Suprapubic skin (tissue), 4 donors: ENCODE measurements around the gene KCNJ16.

Experiments
- EP300 ChIP-seq: sonication (generic); formaldehyde crosslinking; IDR thresholded peaks from one replicate; pipeline ENCODE4 v1.6.1; 2017; ENCODE audit warnings: antibody characterized with exemption
- POLR2A ChIP-seq, 2 donors: fragments of 450-650 bp; IDR thresholded peaks; one replicate each; pipeline ENCODE4 v1.6.1; 2017; ENCODE audit warnings: antibody characterized with exemption in 2 of 2, mild to moderate bottlenecking in 2 of 2, moderate library complexity in 2 of 2
- POLR2AphosphoS5 ChIP-seq, 3 donors: sonication (generic); formaldehyde crosslinking; IDR thresholded peaks; one replicate each; pipeline ENCODE4 v1.6.1; 2017; ENCODE audit warnings: antibody characterized with exemption in 3 of 3
- TF ChIP-seq, protein P1 (sequence below), 2 donors: fragments of 200-600 bp in 1 of 2; fragments of 450-650 bp in 1 of 2; sonication (generic) in 1 of 2; IDR thresholded peaks; one replicate each; pipeline ENCODE4 v1.5.1; 2016 to 2019; ENCODE audit warnings: antibody characterized with exemption in 2 of 2, mild to moderate bottlenecking in 1 of 2, moderate library complexity in 1 of 2

DNA sequence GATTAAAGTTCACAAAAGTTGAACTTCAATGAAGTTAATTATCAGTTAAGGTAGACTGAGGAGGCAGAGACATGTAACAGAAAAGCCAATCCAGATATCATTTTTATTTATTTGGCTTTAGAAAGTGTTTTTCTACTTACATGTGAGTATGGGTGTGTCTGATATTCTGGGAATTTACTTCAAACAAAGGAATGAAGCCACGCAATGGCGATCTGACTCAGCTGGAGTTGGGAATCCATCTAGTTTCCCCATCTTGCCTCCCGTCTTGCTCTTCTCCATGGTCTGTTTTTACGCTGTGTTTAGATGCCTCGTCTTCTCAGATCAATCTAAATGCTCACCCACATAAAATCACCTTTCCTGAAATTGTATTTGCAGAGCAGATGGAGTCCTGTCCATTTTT lies 1.7 kb upstream of the KCNJ16 start:
- TF ChIP-seq POLR2A (IDR thresholded peaks at IDR 0.05) (no peak), POLR2AphosphoS5 (IDR thresholded peaks at IDR 0.05) (no peak), EP300 (no peak)
- TF ChIP-seq, protein P1, sequence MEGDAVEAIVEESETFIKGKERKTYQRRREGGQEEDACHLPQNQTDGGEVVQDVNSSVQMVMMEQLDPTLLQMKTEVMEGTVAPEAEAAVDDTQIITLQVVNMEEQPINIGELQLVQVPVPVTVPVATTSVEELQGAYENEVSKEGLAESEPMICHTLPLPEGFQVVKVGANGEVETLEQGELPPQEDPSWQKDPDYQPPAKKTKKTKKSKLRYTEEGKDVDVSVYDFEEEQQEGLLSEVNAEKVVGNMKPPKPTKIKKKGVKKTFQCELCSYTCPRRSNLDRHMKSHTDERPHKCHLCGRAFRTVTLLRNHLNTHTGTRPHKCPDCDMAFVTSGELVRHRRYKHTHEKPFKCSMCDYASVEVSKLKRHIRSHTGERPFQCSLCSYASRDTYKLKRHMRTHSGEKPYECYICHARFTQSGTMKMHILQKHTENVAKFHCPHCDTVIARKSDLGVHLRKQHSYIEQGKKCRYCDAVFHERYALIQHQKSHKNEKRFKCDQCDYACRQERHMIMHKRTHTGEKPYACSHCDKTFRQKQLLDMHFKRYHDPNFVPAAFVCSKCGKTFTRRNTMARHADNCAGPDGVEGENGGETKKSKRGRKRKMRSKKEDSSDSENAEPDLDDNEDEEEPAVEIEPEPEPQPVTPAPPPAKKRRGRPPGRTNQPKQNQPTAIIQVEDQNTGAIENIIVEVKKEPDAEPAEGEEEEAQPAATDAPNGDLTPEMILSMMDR (IDR thresholded peaks at IDR 0.05): no peak
